ENCODE results near the gene RBFOX2. TPM values are rescaled to one million over a fixed set of nuclear protein-coding genes. Genes with fewer than 3 reads are reported as not detected.

The RBFOX2 gene
- total RNA-seq, 1 experiment from 2014 or later = 116 TPM

GRCh38 chr22:35783943-35784614, 244.5 kb downstream of the RBFOX2 start:
- DNase-seq (ENCODE audit: low read depth) = peak; percentile 18

- peak; percentile 10 for DNase-seq (ENCODE audit: low read depth)
Measured at GRCh38 chr22:35782504-35782903, 246.1 kb downstream of the RBFOX2 start.

- no peak for DNase-seq (ENCODE audit: low read depth)
Measured at GRCh38 chr22:35781898-35782297, 246.7 kb downstream of the RBFOX2 start.

- DNase-seq (ENCODE audit: low read depth) = peak; percentile 58
Measured at GRCh38 chr22:35777335-35777975, 251.2 kb downstream of the RBFOX2 start.

DNA sequence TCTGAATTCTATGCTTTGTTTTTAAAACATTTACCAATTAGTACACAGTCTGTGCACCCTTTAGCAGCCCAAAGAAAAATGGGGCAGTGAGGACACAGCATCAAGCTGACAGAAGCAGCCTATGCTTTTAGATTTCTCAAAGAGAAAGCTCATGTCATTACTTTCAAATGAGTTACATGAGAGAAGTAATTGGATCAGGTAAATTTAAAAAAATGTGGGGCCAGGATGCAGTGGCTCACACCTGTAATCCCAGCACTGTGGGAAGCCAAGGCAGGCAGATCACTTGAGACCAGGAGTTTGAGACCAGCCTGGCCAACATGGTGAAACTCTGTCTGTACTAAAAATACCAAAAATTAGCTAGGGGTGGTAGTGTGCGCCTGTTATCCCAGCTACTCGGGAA, 253.3 kb downstream of the RBFOX2 start:
- DNase-seq (ENCODE audit: low read depth) = no peak

DNA sequence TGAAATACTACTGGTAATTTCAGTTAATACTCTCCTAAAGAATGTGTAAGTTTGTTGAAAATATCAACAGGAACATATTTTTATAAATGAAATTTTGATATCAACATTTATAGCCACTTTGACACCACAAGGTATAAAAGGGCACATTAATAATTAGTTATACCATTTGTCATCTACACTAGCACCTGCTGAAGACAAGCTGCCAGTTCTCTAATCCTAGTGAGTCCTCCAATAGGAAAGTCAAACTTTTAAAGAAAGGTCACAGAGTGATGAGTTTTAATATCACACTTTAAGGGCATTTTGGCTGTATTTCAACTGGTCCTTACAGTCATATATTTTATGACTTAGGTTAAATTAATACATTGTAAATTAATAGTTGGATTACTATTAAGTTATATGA, 258.6 kb downstream of the RBFOX2 start:
- DNase-seq (ENCODE audit: low read depth) = no peak

- peak; percentile 89 for DNase-seq (ENCODE audit: low read depth)
Measured at GRCh38 chr22:35766654-35767580, 261.7 kb downstream of the RBFOX2 start.

DNA sequence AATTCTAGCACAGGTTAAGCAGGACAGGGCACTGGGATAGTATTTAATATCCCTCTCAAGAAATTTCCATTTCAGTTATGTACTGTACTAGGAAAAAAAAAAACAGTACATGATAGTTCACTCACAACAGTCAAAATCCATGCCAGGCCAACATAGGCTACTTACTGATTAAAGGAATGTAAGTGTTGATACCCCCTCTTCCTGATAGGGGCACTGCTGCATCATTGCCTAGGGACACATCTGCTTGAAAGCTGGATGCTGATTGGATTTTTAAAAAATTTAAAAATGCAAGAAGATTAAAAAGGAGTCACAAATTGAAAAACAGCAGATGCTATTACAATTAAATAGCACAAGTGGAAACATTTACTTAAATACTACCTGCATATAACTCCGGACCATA, 267.6 kb downstream of the RBFOX2 start:
- peak; percentile 25 for DNase-seq (ENCODE audit: low read depth)

DNA sequence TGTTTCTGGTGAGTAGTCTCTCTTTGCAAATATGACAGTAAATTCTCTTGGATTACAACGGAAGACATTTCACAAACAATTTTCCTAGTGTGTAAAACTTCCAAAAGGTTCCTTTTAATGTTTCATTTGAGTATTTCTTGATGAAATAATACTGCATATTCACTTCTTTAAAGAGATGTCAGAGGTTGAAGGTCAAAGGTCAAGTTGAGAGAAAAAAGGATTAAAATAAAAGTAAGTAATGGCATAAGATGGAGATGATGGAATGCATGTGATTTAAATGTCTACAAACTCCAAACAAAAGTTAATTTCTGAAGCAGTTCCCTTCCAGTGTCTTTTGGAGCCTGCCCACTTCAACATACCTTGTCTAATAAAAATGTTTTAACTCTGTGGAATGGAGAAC, 270.2 kb downstream of the RBFOX2 start:
- DNase-seq (ENCODE audit: low read depth) = no peak

DNA sequence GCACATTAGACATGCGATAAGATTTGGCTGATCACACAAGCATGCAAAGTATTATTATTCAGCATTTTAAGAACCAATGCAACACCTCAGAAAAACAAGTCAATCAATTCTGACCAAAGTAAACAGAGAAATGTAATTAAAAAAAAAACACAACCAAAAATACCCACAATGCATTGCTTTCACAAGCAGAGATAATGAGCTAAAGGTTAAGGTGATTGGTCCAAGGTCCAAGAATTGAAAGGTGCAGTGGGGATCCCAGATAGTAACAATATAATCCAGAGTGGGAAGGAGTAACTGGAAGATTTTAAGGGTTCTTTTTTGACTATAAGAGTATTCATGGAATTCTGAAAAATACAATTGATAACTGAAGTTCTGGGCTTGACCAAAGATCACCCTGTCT, 271.9 kb downstream of the RBFOX2 start:
- no peak for DNase-seq (ENCODE audit: low read depth)

GRCh38 chr22:35754761-35755160, 273.9 kb downstream of the RBFOX2 start:
- no peak for DNase-seq (ENCODE audit: low read depth)

GRCh38 chr22:35752863-35753189, 275.8 kb downstream of the RBFOX2 start:
- DNase-seq (ENCODE audit: low read depth) = no peak

GRCh38 chr22:35752006-35752862, 276.4 kb downstream of the RBFOX2 start:
- no peak for DNase-seq (ENCODE audit: low read depth)

DNA sequence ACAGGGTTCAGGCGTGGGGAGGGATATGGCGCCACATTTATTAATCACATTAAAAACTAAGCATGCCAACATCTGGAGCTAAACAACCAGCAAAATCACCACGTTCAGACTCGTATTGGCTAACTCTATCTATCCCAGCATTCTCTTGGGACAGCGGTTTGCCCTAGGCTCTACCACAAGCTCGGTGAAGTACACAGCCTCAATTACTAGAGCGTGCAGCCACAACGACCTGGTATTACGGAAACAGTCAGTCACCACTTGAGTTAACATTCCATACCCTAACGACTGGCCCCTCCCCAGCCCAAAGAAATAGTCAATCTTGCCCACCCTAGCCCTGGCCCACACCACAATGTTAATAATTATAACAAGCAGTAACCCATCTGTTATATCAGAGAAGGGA, 278.8 kb downstream of the RBFOX2 start:
- peak; percentile 56 for DNase-seq (ENCODE audit: low read depth)

DNA sequence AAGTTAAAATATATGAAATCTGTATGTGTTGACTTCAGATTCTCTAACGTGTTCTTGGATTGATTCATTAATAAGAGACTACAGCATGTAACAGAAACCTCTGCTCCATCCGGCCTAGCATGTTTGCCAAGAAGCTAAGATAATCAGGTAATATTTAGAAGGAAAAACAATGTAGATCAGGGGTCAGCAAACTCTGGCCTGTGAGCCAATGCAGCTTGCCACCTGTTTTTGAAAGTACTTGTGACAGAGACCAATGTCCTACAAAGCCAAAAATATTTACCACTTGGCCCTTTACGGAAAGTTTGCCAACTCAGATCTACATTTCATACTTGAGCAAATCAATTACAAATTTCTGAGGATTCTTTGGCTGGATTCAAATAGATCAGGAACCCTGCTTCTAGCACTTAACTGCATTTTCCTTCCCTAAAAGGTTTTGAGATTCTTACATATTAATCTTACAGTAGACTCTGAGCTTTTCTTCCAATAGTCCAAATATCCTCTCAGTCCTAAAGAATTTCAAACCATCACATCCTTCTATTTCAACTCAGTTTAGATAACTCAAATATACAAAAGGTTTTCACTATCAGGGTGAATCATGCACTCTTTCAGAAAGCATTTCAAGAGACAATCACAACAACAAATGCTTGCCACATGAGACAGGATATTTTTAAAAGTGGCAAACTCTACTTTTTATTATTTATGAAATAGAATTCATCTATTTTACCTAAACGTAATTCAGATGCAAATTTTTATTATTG, 281.5 kb downstream of the RBFOX2 start:
- DNase-seq (ENCODE audit: low read depth) = no peak

GRCh38 chr22:35746248-35746647, 282.4 kb downstream of the RBFOX2 start:
- DNase-seq (ENCODE audit: low read depth) = no peak

GRCh38 chr22:35743326-35743860, 285.2 kb downstream of the RBFOX2 start:
- no peak for DNase-seq (ENCODE audit: low read depth)

DNA sequence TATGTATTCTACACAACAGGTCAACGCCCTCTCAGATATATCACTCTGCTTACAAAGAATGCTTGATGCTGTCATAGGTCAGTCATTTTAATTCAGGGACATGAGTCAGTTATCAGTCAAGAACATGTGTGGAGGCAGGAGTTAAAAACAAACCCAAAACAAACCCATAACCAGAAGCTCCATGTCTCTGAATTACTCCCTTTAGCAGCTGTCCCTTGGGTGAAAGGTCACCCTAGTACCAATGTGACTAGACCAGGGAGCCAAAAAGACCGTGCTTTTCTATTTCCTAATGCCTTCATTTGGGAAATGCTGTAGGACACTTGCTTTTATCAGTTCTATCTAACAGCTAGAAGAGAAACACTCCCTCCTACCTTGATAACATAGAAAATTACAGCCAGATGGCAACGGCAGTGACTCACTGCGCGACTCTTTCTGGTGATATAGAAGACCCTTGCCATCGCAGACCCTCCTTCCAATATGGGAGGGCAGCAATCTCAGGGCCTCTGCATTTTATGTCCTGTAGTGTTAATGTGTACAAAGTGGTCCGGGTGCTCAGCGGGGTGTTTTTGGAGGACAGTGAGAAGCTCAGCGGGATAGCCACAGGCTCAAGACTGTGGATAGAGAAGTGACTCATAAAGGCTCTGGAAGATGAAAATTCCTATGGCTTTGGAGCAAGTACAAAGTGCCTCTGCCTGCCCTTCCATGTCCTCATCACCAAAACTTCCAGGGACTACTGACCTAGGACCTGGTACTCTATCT, 286.1 kb downstream of the RBFOX2 start:
- peak; percentile 96 for DNase-seq (ENCODE audit: low read depth)

GRCh38 chr22:35740616-35741015, 288.0 kb downstream of the RBFOX2 start:
- no peak for DNase-seq (ENCODE audit: low read depth)

- DNase-seq (ENCODE audit: low read depth) = no peak
Measured at GRCh38 chr22:35739931-35740380, 288.7 kb downstream of the RBFOX2 start.

All from LHCN-M2 (cell line).